DND-41 (cell line): ENCODE measurements around the gene CIB2.

Experiments
- ATAC-seq: fragments of 200-7000 bp; cut with Tn5 transposase; 3 replicates; pipeline ENCODE4 v1.9.1; 2021; ENCODE audit warnings: low read depth; ENCODE audit not compliant: insufficient read depth
- DNase-seq: peaks from one replicate; pipeline ENCODE4 v3.0.0-alpha.2; 2020
- H2AFZ ChIP-seq: 2 replicates; pipeline ENCODE4 v1.6.0; 2012; ENCODE audit warnings: low read depth, low read length
- H3K27ac ChIP-seq: 2 replicates; pipeline ENCODE4 v1.5.1; 2012; ENCODE audit warnings: low read length, inconsistent platforms
- H3K27me3 ChIP-seq: fragments of 200-600 bp; sonication (generic); 2 replicates; pipeline ENCODE4 v1.6.0; 2012; ENCODE audit warnings: low read length, mild to moderate bottlenecking, inconsistent platforms; ENCODE audit not compliant: insufficient read depth, poor library complexity
- H3K36me3 ChIP-seq: 2 replicates; pipeline ENCODE4 v1.5.1; 2012; ENCODE audit warnings: low read length, inconsistent platforms; ENCODE audit not compliant: insufficient read depth
- H3K4me1 ChIP-seq: 2 replicates; pipeline ENCODE4 v1.5.1; 2012; ENCODE audit warnings: mild to moderate bottlenecking, low read length; ENCODE audit not compliant: insufficient read depth
- H3K4me2 ChIP-seq: 2 replicates; pipeline ENCODE4 v1.6.0; 2012; ENCODE audit warnings: mild to moderate bottlenecking, moderate library complexity, low read length, inconsistent platforms; ENCODE audit not compliant: insufficient read depth
- H3K4me3 ChIP-seq, 2 experiments: fragments of 200-600 bp in 1 of 2; shearing (Covaris generic) in 1 of 2; 2 replicates each; pipeline ENCODE4 v1.5.1; 2012 to 2016; ENCODE audit warnings: inconsistent platforms in 2 of 2, low read length in 2 of 2, mild to moderate bottlenecking in 2 of 2, low read depth in 1 of 2, moderate library complexity in 1 of 2
- H3K79me2 ChIP-seq: 2 replicates; pipeline ENCODE4 v1.6.0; 2012; ENCODE audit warnings: low read length, inconsistent platforms; ENCODE audit not compliant: insufficient read depth
- H3K9ac ChIP-seq: 2 replicates; pipeline ENCODE4 v1.6.0; 2012; ENCODE audit warnings: low read depth, mild to moderate bottlenecking, inconsistent platforms, low read length, moderate library complexity
- H3K9me3 ChIP-seq: 2 replicates; pipeline ENCODE4 v1.5.1; 2012; ENCODE audit warnings: low read length, moderate library complexity, mild to moderate bottlenecking, inconsistent platforms; ENCODE audit not compliant: insufficient read depth, severe bottlenecking
- H4K20me1 ChIP-seq: 2 replicates; pipeline ENCODE4 v1.6.0; 2012; ENCODE audit warnings: low read length; ENCODE audit not compliant: insufficient read depth
- CTCF ChIP-seq: IDR thresholded peaks from 2 replicates; pipeline ENCODE4 v1.5.1; 2012; ENCODE audit warnings: borderline replicate concordance, low read length, moderate library complexity, mild to moderate bottlenecking; ENCODE audit not compliant: poor library complexity, severe bottlenecking; ENCODE audit errors: extremely low read depth
- EZH2 ChIP-seq: IDR thresholded peaks from 3 replicates; pipeline ENCODE4 v1.6.1; 2012; ENCODE audit warnings: borderline replicate concordance, low read depth, mild to moderate bottlenecking, moderate library complexity, low read length, inconsistent platforms; ENCODE audit not compliant: severe bottlenecking

The CIB2 gene

GRCh38 chr15:78129077-78129750 is 2.0 kb downstream of the CIB2 start:
- Histone ChIP-seq H4K20me1 (no peaks in the 10 kb centered on the region), H2AFZ (no peak overlapping the region), H3K9me3 (no peaks in the 10 kb centered on the region), H3K4me3 (no peak overlapping the region), H3K9ac (no peak overlapping the region), H3K27ac (no peak overlapping the region), H3K36me3 (no peaks in the 10 kb centered on the region), H3K4me2 (no peak overlapping the region), H3K27me3 (no peaks in the 10 kb centered on the region), H3K4me1 (peaks cover 15% of the 10 kb centered on the region), H3K79me2 (no peaks in the 10 kb centered on the region)
- ATAC-seq (no peak), DNase-seq (no peak)
- TF ChIP-seq CTCF (no peak), EZH2 (no peak)

- no peak overlapping the region for H3K9ac ChIP-seq
- TF ChIP-seq EZH2, result no peak
- no peaks in the 10 kb centered on the region for H3K27me3 ChIP-seq
- DNase-seq (no peak), ATAC-seq (no peak)
- no peaks in the 10 kb centered on the region for H3K9me3 ChIP-seq
- H3K27ac ChIP-seq, result no peak overlapping the region
- no peaks in the 10 kb centered on the region for H3K79me2 ChIP-seq
- H2AFZ ChIP-seq, result no peak overlapping the region
- peaks cover 15% of the 10 kb centered on the region for H3K4me1 ChIP-seq
- H3K4me2 ChIP-seq, result no peak overlapping the region
- H3K36me3 ChIP-seq, result no peaks in the 10 kb centered on the region
- H3K4me3 ChIP-seq, result no peak overlapping the region
- H4K20me1 ChIP-seq, result no peaks in the 10 kb centered on the region
These were observed 3.4 kb downstream of the CIB2 start for GRCh38 chr15:78127882-78128281.

GRCh38 chr15:78125267-78125666 is 6.0 kb downstream of the CIB2 start:
- ATAC-seq, result no peak
- no peak overlapping the region for H3K4me3 ChIP-seq
- TF ChIP-seq EZH2, result no peak
- TF ChIP-seq CTCF, result no peak
- no peak for DNase-seq
- H3K27me3 ChIP-seq, result no peaks in the 10 kb centered on the region
- H3K27ac ChIP-seq, result no peak overlapping the region
- H3K36me3 ChIP-seq, result no peaks in the 10 kb centered on the region
- H3K4me1 ChIP-seq, result no peaks in the 10 kb centered on the region
- H3K9me3 ChIP-seq, result no peaks in the 10 kb centered on the region
- no peak overlapping the region for H3K9ac ChIP-seq
- H3K4me2 ChIP-seq, result no peak overlapping the region
- no peaks in the 10 kb centered on the region for H4K20me1 ChIP-seq
- no peaks in the 10 kb centered on the region for H3K79me2 ChIP-seq
- H2AFZ ChIP-seq, result no peak overlapping the region

- Histone ChIP-seq H3K27me3 (no peaks in the 10 kb centered on the region), H3K27ac (no peak overlapping the region), H2AFZ (no peak overlapping the region), H3K79me2 (no peaks in the 10 kb centered on the region), H3K4me1 (no peaks in the 10 kb centered on the region), H3K4me2 (no peak overlapping the region), H3K4me3 (no peak overlapping the region), H3K9me3 (no peaks in the 10 kb centered on the region), H3K9ac (no peak overlapping the region), H3K36me3 (no peaks in the 10 kb centered on the region), H4K20me1 (no peaks in the 10 kb centered on the region)
- no peak for ATAC-seq
- no peak for DNase-seq
- TF ChIP-seq EZH2 (no peak), CTCF (no peak)
These were observed 10.7 kb downstream of the CIB2 start for GRCh38 chr15:78120523-78120922.
